DMS 273 (cell line): Measurements from ENCODE around the gene NTRK3.

Experiments used
- DNase-seq: peaks from one replicate; lab custom pipeline; 2025; ENCODE audit not compliant: unreplicated experiment; lab: John Stamatoyannopoulos, UW

NTRK3 gene

DNA sequence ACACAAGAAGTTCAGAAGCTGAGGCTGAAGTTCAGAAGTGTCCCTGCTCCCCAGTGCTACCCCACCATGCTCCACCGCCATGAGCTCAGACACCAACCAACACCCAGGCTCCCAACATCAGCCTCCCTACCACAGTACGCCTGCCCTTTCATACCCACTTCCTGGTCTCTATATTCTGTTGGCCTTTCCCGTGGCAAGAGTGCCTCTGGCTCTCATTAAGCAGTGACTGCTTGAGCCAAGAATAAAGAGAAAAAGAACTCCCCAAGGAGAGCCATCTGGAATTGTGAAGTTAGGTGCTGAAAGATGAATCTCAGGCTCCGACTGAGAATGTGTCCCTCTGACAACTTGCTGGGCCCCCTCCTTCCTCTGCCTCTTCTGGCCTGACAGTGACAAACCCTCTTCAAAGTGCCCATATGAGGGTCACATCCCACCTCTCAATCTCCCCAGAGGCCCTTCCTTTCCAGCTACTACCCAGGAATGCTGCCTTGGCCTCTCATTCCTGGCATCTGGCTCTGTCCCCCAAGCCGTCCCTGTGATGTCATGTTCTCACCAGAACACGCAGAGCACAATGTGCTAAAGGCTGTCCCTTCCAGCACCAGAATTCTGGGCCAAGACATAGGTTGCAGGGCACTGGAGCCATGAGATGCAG lies 306.8 kb downstream of the NTRK3 start:
- peak; percentile 1 for DNase-seq

DNA sequence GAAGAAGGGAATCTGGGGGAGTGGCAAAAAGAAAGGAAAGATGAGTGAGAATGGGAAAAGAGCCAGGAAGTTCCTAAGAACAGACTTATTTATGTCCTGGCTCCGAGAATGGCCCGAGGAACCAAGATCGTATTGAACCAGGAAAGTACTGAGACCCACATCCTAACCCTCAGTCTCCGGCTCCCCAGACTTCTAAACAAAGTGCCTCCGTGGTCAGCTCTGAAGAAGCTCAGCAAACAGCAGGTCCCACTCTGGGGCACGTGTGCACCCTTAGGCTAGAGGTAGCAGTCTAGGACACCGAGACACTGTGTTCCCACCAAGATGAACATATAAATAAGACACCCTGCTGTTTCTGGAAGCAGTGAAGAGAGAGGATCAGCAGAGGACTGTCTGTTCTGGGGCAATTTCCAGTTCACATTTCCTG lies 307.4 kb downstream of the NTRK3 start:
- DNase-seq = no peak

DNA sequence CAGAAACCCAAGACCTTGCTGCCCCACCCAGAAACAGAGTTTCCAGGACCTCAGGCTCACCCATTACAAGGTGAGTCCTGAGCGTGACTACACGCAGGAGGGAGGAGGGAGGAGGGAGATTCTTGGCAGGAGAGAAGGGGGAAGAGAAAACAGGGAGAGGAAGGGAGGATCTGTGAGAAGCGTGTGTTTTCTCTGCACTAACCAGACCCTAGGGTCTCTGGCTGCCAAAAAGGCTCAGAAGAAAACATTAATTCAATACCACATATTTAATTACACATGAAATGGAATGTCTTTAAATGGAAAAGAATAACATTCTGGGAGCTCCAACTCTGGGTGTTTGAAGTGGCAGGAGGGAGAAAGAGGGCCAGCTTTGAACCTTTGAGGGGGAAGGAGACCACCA lies 309.0 kb downstream of the NTRK3 start:
- DNase-seq = no peak

DNA sequence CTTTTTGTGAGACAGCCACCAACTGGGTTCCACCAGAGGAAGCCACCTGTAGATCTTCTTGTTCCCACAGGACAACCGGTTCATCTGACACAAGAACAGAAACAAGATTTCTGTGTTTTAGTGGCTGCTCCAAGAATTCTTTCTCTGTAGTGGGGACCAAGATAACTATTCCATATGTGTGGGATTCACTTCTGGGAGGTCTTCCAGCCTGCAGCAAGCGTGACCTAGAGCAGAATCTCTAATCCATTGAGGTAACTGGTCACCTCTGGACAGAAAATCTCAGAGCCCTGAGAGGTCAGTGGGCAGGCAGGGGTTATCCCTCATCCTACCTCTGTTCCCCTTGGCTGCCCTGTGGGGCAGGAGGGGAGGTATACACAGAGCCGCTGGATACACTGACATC lies 311.3 kb downstream of the NTRK3 start:
- no peak for DNase-seq

DNA sequence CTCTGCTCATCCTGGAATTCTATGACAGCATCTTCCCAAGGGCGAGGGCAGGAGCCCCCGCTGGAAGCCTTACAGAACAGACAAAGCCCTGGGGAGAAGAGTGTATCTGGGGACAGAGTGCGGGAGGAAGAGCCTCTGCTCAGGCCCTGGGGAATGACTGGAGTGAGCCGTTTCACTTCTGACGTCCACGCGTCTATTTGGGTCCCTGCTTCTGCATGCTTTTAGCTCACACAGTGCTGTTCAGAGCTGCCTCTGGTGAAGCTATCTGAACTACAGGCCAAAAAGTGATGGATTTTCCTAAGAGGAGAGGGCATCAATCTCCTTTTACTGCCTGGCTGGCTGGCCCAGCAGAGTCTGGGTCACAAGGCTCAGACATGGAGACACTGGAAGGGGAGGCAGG lies 311.8 kb downstream of the NTRK3 start:
- DNase-seq = no peak

DNA sequence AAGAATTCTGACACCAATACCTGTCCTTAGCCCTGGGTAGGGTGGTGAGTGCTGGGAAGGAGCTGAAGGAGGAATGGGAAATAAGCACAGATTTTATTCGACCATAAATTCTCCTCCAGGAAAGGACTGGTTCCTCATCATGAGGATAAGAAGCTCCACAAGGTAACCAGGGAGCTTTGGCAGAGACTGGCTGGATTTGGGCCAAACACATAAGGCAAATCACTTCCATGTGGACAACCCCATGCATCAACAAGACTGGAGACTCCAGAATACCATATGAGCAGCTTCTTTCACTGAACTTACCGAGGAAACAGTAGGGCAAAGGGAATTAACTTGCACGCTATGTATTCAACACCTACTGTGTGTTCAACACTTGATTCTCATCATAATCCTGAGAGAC lies 312.5 kb downstream of the NTRK3 start:
- peak; percentile 18 for DNase-seq

DNA sequence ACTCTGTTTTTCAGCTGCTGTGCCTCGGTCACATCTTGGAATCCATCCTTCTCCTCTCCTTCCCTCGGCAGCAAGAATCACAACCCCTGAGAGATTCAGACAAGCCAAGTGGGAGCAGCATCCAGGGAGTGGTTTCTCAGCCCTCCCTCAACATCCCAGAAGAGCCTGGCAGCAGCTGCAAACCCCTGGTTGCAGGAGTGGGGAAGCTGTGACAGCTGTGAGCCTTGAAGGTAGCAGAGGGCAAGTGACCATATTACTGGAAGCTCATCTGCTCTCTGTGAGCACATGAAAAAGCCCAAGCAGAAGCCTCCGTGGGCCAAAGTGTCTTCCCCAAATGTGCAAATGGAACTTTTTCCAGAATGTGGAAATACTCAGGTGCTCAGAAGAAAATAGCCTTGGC lies 312.9 kb downstream of the NTRK3 start:
- no peak for DNase-seq

DNA sequence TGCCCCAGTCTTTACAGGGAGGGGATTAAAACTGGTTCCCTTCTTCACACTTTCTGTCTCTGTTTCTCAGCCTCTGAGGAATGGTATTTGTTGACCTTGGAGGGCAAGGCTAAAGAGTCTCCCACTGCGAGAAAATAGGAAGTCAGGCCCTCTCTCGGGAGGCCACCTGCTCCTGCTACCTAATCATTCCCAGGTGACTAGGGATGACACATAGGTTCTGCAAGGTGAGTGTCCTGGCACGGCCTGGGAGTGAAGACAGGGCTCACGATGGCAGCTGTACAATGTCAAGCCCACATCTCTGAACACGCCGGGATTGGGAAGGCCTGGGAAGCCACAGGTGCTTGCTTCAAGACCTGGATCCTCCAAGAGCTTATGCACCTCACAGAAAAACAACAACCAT lies 314.2 kb downstream of the NTRK3 start:
- no peak for DNase-seq

DNA sequence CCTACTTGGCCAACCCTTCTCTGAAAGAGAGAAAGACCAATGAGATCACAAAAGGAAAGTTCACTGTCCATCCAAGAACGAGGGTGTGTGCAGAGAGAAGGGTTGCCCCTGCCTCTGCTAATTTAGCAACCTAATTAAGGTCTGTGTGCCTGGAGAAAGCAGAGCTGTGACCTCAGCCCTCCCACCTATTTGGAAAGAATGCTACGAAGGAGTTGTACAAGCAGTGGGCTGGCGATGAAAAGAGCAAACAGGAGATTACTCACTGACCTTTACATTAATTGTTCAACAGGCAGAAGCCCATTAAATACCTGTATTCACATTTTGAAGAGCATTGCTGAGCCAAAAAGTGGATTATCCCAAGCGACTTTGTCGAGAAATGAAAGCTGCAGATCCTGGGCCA lies 314.9 kb downstream of the NTRK3 start:
- DNase-seq = no peak

DNA sequence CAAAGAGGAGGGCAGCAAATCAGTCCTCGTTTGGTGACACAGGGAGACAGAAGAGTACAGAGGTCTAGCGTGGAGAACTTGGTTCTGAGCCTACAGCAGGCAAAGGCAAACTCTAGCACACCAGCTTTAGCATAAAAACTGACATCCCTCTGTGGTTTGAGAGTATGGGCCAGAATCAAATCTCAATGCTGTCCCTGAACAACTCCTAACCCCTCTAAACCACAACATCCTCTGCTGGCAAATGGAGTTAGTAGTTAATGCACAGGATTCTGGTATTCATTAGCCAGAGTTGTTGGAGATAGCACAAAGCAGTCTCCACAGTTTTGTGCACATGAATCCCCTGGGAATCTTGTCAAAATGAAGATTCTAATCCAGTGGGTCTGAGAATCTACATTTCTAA lies 315.8 kb downstream of the NTRK3 start:
- DNase-seq = no peak

DNA sequence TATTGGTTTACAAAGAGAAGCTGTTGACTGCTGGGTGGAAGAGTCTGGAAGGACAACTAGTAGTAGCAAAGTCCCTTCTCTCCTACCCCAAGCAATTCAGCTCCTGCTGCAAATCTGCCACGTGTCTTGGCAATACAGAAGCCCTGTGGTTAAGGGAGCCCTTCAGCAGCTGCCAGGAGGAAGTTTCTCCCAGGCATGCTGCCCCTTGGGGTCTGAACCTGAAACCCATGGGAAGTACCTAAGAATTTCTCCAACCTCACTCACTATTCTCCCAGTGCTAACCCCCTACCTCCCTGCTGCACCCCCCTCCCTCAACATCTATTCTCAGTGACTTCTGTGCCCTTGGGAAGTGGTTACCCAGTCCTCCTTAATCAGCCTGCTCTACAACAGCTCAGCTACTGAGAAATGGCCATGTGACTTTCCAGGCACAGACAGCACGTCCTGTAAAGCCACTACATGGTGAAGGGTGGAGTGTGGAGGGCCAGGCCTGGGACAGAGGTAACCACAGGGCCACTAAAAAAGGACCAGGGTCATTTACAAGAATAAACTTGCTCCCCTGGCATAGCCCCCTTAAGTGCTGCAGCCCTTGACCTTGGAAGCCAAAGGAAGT lies 316.6 kb downstream of the NTRK3 start:
- peak; percentile 2 for DNase-seq

DNA sequence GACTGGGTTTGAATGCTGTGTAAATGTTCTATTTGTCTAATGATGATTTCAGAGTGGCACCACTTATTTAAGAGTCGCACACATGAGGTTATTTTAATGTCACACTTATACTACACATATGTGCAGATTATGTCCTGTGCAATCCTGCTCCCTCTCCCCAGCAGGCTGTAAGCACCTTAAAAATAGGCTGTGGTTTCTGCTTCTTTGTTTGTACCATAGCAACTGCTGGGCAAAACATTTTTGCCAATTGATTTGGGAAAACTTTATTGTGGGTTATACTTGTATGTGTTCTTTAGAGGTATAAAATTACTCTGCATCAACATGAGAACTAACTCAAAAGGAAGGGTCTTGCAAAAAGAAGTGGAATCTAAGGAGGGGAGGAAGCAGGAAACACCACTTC lies 318.5 kb downstream of the NTRK3 start:
- no peak for DNase-seq

DNA sequence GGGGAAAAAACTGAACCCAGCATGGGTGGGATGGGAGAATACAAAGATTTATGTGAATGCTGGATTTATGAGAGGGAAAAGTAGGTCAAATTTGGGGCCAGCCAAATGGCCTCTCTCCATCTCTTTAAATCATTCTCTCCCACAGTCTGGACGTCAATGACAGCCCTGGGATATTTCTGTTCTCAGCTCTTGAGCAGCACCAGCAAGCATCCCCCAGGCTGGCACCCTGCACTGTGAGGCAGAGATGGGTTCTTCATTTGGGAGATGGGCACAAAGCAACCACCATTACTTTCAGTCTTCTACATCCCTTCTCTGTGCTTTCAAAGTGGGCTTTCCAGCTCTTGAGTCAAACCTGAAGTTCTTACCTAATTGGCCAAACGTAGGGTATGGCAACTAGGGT lies 321.0 kb downstream of the NTRK3 start:
- DNase-seq = no peak

DNA sequence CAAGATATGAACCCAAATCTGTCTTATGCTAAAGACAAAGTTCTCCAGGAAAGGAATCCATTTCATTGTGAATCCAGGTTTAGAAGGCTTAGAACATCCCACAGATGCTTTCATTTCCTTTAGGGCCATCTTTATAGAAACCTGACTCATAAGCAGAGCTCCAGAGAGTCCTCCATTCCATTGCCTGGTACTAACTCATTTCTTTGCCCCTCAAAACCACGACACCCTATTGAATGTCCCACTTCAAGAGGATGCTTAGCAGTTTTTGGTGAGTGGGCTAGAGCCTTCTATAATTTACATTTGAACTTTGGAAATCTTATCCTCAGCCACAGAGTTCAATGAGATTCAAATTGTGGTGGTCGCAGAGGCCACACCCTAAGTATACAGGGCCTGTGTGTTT lies 325.0 kb downstream of the NTRK3 start:
- DNase-seq = no peak

DNA sequence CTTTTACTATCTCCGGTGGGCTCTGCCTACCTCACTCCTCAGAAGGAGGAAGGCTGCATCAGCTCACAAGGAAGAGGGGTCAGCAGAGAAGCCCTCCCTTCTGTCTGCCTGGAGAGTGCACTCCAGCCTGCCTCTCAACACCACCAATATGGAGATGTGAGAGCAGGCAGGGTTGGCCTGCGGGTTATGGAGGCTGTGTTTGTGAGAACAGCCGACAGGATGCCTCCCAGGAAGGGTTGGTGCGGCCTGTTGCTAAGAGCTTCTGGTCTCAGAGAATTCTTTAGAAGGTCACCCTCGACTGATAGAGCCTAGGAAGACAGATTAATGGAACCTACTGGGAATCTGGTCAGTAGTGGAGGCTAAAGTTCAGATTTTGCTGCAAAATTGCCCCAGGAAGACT lies 326.1 kb downstream of the NTRK3 start:
- DNase-seq = no peak

DNA sequence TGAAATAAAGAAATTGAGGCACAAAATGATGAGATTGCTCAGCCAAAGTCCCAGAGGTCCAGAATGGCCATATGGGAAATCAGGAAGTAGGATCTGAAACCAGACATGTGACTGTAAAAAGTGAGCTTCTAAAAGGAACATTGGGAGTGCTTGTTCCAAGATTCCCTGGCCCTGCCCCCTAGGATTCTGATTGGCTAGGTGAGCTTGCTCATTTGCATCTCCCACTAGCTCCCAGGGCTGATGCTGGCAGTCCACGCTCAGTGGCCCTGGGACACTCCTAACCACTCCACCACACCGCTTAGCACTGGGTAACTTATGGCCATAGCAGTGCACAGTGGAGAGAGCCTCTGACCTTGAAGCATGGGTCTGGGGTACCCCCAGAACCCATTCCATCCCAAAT lies 326.7 kb downstream of the NTRK3 start:
- DNase-seq = peak; percentile 2

DNA sequence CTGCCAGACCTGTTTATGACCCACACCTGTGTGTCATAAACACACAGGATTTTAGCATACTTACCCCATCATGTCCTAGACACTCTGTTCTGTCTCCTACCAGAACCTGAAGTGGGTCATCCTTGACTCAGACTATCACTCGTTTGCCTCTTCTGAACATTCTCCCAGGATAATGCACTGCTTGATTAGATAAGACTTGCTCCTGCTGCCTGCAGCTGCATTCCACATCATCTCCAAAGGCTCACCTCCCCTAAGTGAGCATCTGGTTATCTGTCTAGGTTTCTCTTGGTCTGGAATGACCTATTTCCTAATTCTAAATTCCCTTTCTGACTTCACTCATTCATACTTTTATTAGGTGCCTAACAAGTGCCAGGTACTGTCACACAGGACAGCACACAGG lies 332.1 kb downstream of the NTRK3 start:
- DNase-seq = no peak

DNA sequence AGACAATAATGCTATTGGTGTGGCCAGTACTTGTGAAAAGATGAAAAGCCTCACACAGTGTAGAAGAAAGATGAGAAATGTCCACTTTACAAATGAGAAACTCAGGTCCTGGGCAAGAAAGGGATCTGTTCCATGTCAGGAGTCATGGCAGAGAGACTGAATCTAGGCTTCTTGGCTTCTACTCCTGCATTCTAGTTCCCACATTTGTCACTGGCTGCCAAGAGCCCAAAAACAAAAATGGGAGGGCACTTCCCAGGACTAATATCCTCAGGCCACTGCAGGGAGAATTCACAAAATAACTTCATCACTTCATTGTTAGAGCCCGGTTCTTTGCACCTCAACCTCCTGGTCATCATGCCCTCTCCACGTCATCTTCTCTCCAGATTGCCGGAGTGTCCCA lies 337.5 kb downstream of the NTRK3 start:
- no peak for DNase-seq

DNA sequence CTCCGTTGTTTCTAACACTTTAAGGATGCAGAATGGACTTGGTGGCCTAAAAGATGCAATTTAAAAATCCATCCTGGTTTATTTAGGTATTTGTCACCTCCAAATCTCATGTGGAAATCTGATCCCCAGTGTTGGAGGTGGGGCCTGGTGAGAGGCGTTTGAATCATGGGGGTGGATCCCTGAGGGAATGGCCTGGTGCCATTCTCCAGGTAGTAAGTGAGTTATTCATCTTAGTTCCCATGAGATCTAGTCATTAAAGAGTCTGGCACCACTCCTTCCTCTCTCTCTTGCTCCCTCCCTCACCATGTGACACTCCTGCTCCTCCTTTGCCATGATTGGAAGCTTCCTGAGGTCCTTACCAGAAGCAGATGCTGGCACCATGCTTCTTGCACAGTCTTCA lies 339.1 kb downstream of the NTRK3 start:
- DNase-seq = no peak

DNA sequence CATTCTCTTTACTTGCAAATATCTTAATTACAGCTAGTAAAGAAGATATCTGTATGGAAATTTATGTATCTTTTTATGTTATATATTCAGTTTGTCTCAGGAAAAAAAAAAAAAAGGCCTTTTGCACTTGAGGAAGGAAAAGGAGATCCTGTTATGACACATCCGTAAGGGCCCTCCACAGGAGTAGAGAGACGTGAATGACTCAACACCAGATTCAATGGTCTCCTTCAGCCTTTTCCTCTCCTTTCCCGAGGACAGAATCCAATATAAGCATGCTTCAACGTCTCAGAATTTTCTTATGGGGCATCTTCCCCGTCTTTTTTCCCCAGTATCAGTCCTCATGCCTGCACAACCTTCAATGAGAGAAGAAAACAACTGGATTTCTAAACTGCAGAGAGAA lies 340.3 kb downstream of the NTRK3 start:
- DNase-seq = no peak

DNA sequence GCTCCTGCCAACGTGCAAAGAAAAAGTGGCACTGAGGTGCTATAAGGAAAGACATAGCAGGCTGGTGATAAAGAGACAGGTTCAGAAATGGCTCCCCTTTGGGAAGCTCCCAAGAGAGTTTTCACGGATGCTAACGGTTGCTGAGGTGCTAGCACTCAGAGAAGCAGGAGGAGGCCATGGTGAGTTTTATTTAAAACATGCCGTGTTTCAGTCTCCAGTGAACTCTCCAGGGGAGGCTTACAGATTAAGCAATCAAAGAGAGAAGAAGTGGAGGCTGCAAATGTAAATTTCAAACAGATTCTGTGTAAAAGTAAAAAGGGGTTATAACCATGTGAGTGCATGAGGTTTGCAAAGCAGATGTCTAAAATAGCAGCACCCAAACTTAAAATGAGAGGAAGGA lies 346.2 kb downstream of the NTRK3 start:
- no peak for DNase-seq

DNA sequence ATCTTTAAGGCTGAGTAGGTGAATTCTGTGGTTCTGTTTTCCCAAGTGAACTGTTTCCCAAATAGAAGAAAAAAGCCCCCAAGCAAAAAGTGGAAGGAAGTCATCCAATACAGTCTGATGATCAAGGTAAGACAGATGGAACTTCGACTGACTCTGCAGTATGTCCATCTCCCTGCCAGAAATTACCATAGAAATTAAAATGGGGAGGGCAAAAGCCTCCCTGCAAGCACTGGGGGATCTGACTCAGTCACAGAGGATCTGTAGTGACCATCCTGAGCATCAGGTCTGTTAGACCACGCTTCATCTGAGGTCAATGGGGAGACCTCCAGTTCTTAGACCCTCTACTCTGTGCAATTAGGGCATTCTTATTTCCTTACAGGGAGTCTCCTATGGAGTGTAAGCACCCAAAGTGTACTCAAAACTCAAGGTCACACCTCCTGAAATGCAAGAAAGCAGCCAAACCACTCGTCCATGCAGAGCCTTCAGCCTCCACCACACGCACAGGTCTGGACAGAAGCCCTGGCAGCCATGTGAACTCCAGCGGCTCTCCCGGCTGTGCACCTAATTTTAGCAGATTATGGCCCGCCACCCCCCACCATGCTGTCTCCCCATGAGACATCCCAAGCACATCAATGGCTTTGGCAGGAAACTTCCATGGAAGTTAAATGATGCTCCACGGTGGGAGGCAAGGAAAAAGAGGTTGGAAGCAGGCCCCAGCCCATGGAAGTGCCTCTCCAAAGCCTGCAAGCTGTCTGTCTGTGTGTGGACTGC lies 348.7 kb downstream of the NTRK3 start:
- DNase-seq = peak; percentile 10

DNA sequence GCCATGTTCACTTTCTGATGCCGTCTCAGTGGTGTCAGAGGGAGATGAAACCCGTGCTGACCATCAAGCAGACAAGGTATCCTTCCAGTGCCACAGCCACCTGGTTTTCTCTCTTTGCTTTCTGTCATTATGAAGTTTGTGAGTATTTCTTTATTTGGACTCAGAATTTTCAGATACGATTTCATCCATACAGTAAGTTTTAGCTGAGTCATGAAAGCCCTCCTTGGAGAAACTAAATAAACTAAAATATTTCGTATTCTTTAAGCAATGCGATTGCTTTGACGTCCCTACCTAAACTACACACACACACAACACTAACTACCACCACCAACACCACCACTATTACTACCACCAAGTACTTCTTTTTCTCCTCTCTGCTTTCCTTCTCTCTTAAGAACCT lies 350.1 kb downstream of the NTRK3 start:
- no peak for DNase-seq
